ENCODE measurements around the gene ZNF511.
A peak's percentile ranks its signal among the peaks of the same experiment; 100 is the strongest.

ZNF511 gene

GRCh38 chr10:133295426-133296320, 13.0 kb upstream of the ZNF511 start:
- Histone ChIP-seq H3K9ac (ENCODE audit: low read length) (no peak overlapping the region), H3K9me3 (ENCODE audit: control insufficient read depth, insufficient read depth, low read depth, low read length) (no peaks in the 10 kb centered on the region), H3K27me3 (ENCODE audit: control insufficient read depth, insufficient read depth, low read length) (no peaks in the 10 kb centered on the region), H3K36me3 (ENCODE audit: control insufficient read depth, insufficient read depth, low read length) (peaks cover 87% of the 10 kb centered on the region), H3K4me3 (ENCODE audit: low read depth, low read length) (no peak overlapping the region), H3K4me1 (ENCODE audit: control insufficient read depth, insufficient read depth, low read length) (no peaks in the 10 kb centered on the region), H3K27ac (ENCODE audit: low read depth, low read length) (no peak overlapping the region)

DNA sequence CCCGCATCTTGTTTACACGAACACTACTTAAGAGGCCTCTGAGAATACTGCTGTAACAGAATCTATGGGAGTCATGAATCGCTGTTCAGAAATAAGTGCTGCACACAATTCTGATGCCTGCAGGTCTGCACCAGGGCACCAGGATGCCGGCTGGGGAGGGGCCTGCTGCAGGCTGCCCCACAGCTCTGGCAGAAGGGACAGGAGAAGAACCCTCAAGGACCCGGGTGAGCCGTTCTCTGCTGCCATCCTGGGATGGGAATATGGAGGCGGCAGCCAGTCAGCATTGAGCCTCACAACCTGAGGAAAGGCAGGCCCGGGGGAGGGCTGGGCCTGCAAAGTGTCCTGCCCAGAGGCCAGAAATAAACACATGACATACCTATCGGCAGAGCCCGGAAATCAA, 11.2 kb upstream of the ZNF511 start:
- no peak overlapping the region for H3K4me3 ChIP-seq (ENCODE audit: low read depth, low read length)
- H3K9ac ChIP-seq (ENCODE audit: low read length) = no peak overlapping the region
- H3K4me1 ChIP-seq (ENCODE audit: control insufficient read depth, insufficient read depth, low read length) = no peaks in the 10 kb centered on the region
- H3K27ac ChIP-seq (ENCODE audit: low read depth, low read length) = no peak overlapping the region
- no peaks in the 10 kb centered on the region for H3K9me3 ChIP-seq (ENCODE audit: control insufficient read depth, insufficient read depth, low read depth, low read length)
- H3K36me3 ChIP-seq (ENCODE audit: control insufficient read depth, insufficient read depth, low read length) = peaks cover 90% of the 10 kb centered on the region
- no peaks in the 10 kb centered on the region for H3K27me3 ChIP-seq (ENCODE audit: control insufficient read depth, insufficient read depth, low read length)

- Histone ChIP-seq H3K4me3 (ENCODE audit: low read depth, low read length) (no peak overlapping the region), H3K4me1 (ENCODE audit: control insufficient read depth, insufficient read depth, low read length) (no peaks in the 10 kb centered on the region), H3K9me3 (ENCODE audit: control insufficient read depth, insufficient read depth, low read depth, low read length) (no peaks in the 10 kb centered on the region), H3K27me3 (ENCODE audit: control insufficient read depth, insufficient read depth, low read length) (no peaks in the 10 kb centered on the region), H3K36me3 (ENCODE audit: control insufficient read depth, insufficient read depth, low read length) (peaks cover 84% of the 10 kb centered on the region), H3K9ac (ENCODE audit: low read length) (no peak overlapping the region), H3K27ac (ENCODE audit: low read depth, low read length) (no peak overlapping the region)
Observed at GRCh38 chr10:133298466-133298865, 10.2 kb upstream of the ZNF511 start.

DNA sequence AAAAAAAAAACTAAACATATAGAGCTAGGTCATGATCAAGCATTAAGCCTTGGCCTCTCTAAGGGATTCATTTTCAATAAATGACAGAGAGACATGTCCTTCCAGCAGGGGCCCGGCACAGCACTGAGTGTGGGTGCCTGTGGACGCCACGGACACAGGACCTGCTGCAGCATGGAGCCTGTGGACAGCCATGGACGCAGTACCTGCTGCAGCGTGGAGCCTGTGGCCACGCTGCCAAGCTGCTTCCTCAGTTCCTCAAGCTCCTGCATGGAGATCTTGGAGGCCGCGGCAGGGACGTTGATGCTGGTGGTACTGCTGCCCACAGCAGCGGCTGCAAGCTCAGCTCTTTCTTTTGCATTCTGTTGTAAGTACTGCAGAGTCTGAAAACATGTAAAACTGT, 9.5 kb upstream of the ZNF511 start:
- peaks cover 76% of the 10 kb centered on the region for H3K36me3 ChIP-seq (ENCODE audit: control insufficient read depth, insufficient read depth, low read length)

GRCh38 chr10:133299738-133300137, 9.0 kb upstream of the ZNF511 start:
- H3K4me3 ChIP-seq (ENCODE audit: low read depth, low read length) = no peak overlapping the region
- no peak overlapping the region for H3K27ac ChIP-seq (ENCODE audit: low read depth, low read length)
- peaks cover 71% of the 10 kb centered on the region for H3K36me3 ChIP-seq (ENCODE audit: control insufficient read depth, insufficient read depth, low read length)
- no peak overlapping the region for H3K9ac ChIP-seq (ENCODE audit: low read length)
- no peaks in the 10 kb centered on the region for H3K27me3 ChIP-seq (ENCODE audit: control insufficient read depth, insufficient read depth, low read length)
- H3K9me3 ChIP-seq (ENCODE audit: control insufficient read depth, insufficient read depth, low read depth, low read length) = no peaks in the 10 kb centered on the region
- H3K4me1 ChIP-seq (ENCODE audit: control insufficient read depth, insufficient read depth, low read length) = no peaks in the 10 kb centered on the region

More for the DNA sequence above, 9.5 kb upstream of the ZNF511 start:
- Histone ChIP-seq H3K4me3 (ENCODE audit: low read depth, low read length) (no peak overlapping the region), H3K27ac (ENCODE audit: low read depth, low read length) (no peak overlapping the region), H3K9me3 (ENCODE audit: control insufficient read depth, insufficient read depth, low read depth, low read length) (no peaks in the 10 kb centered on the region), H3K4me1 (ENCODE audit: control insufficient read depth, insufficient read depth, low read length) (no peaks in the 10 kb centered on the region), H3K9ac (ENCODE audit: low read length) (no peak overlapping the region), H3K27me3 (ENCODE audit: control insufficient read depth, insufficient read depth, low read length) (no peaks in the 10 kb centered on the region)

GRCh38 chr10:133302230-133302629, 6.5 kb upstream of the ZNF511 start:
- Histone ChIP-seq H3K4me1 (ENCODE audit: control insufficient read depth, insufficient read depth, low read length) (peaks cover 4% of the 10 kb centered on the region; the same call in 1 of the 2 replicates), H3K9me3 (ENCODE audit: control insufficient read depth, insufficient read depth, low read depth, low read length) (no peaks in the 10 kb centered on the region), H3K4me3 (ENCODE audit: low read depth, low read length) (no peak overlapping the region), H3K27me3 (ENCODE audit: control insufficient read depth, insufficient read depth, low read length) (no peaks in the 10 kb centered on the region), H3K9ac (ENCODE audit: low read length) (no peak overlapping the region), H3K36me3 (ENCODE audit: control insufficient read depth, insufficient read depth, low read length) (peaks cover 48% of the 10 kb centered on the region), H3K27ac (ENCODE audit: low read depth, low read length) (no peak overlapping the region)

- peaks cover 38% of the 10 kb centered on the region for H3K36me3 ChIP-seq (ENCODE audit: control insufficient read depth, insufficient read depth, low read length)
- no peak overlapping the region for H3K27ac ChIP-seq (ENCODE audit: low read depth, low read length)
- no peak overlapping the region for H3K4me3 ChIP-seq (ENCODE audit: low read depth, low read length)
- no peaks in the 10 kb centered on the region for H3K27me3 ChIP-seq (ENCODE audit: control insufficient read depth, insufficient read depth, low read length)
- no peaks in the 10 kb centered on the region for H3K9me3 ChIP-seq (ENCODE audit: control insufficient read depth, insufficient read depth, low read depth, low read length)
- peaks cover 11% of the 10 kb centered on the region for H3K4me1 ChIP-seq (ENCODE audit: control insufficient read depth, insufficient read depth, low read length)
- no peak overlapping the region for H3K9ac ChIP-seq (ENCODE audit: low read length)
Observed at GRCh38 chr10:133303206-133303605, 5.5 kb upstream of the ZNF511 start.

DNA sequence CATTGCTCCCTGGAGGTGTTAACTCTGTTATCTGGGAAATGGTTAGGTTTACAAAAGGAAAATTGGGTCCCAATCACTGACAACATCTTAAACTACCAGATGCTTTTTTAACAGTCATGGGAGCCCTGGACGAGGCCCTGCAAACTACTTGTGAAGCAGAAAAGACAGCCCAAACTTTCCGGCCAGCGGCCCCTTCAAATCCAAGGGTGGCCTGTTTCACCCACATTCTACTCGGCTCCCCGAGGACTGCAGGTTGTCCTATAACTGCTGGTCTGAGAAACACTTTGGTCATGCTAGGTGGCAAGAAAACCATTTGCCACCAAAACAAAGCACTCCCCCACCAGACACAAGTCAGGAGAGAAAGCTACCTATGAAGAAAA, 2.6 kb upstream of the ZNF511 start:
- Histone ChIP-seq H3K9ac (ENCODE audit: low read length) (no peak overlapping the region), H3K4me3 (ENCODE audit: low read depth, low read length) (no peak overlapping the region), H3K4me1 (ENCODE audit: control insufficient read depth, insufficient read depth, low read length) (peaks cover 16% of the 10 kb centered on the region), H3K36me3 (ENCODE audit: control insufficient read depth, insufficient read depth, low read length) (peaks cover 24% of the 10 kb centered on the region), H3K27ac (ENCODE audit: low read depth, low read length) (no peak overlapping the region), H3K27me3 (ENCODE audit: control insufficient read depth, insufficient read depth, low read length) (no peaks in the 10 kb centered on the region), H3K9me3 (ENCODE audit: control insufficient read depth, insufficient read depth, low read depth, low read length) (no peaks in the 10 kb centered on the region)

DNA sequence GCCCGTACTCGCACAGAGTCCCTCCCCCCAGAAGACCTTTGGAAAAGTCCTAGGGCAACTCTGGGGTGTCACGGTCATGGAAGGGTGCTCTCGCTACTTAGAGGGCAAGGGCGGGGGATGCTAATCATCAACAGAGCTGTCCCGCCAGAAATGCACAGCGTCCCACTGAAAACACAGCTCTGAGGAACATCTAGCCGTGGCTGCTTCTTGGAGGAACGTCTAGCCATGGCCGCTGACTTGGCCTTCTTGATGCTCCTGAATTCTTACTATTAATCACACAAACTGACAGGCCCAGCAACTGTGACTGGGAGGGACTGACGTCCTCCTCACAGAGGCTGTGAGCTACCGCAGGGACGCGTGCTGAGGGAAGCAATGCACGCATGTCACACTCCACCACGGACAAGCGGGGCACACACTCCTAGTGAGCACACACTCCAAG, 1.8 kb upstream of the ZNF511 start:
- H3K4me1 ChIP-seq (ENCODE audit: control insufficient read depth, insufficient read depth, low read length) = peaks cover 16% of the 10 kb centered on the region
- H3K36me3 ChIP-seq (ENCODE audit: control insufficient read depth, insufficient read depth, low read length) = peaks cover 29% of the 10 kb centered on the region
- H3K9ac ChIP-seq (ENCODE audit: low read length) = no peak overlapping the region
- H3K27me3 ChIP-seq (ENCODE audit: control insufficient read depth, insufficient read depth, low read length) = no peaks in the 10 kb centered on the region
- H3K9me3 ChIP-seq (ENCODE audit: control insufficient read depth, insufficient read depth, low read depth, low read length) = no peaks in the 10 kb centered on the region
- no peak overlapping the region for H3K27ac ChIP-seq (ENCODE audit: low read depth, low read length)
- H3K4me3 ChIP-seq (ENCODE audit: low read depth, low read length) = no peak overlapping the region

DNA sequence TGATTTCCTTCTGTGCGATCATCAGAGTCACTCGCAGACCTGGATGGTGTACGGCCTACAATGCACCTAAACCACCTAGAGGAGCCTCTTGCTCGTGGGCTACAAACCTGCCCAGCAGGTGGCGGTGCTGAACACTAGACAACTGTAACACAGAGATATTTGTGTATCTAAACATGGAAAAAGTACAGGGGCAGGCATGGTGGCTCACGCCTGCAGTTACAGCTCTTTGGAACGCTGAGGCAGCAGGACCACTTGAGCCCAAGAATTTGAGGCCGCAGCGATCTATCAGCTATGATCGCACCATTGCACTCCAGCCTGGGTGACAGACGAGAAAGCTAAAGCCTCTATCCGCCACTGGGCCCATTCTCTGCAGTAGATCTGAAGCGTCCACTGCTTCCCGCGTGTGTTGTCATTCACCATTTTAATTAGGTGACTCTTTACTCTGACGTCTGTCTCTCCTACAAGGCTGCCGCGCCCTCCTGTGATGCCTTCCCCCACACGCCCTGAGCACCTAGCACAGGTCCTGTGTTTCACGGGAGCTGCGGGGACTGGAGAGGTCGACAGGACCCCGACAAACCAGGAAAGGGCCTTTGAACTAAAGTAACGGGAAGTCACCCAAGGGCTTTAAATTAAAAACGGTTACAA, 816 bp upstream of the ZNF511 start:
- Histone ChIP-seq H3K27me3 (ENCODE audit: control insufficient read depth, insufficient read depth, low read length) (no peaks in the 10 kb centered on the region), H3K4me1 (ENCODE audit: control insufficient read depth, insufficient read depth, low read length) (peaks cover 16% of the 10 kb centered on the region), H3K9me3 (ENCODE audit: control insufficient read depth, insufficient read depth, low read depth, low read length) (no peaks in the 10 kb centered on the region), H3K4me3 (ENCODE audit: low read depth, low read length) (peak overlapping the region; percentile 73), H3K9ac (ENCODE audit: low read length) (peak overlapping the region; percentile 95), H3K36me3 (ENCODE audit: control insufficient read depth, insufficient read depth, low read length) (peaks cover 29% of the 10 kb centered on the region), H3K27ac (ENCODE audit: low read depth, low read length) (peak overlapping the region; percentile 97; the same call in 1 of the 2 replicates)

- H3K4me3 ChIP-seq (ENCODE audit: low read depth, low read length) = peak overlapping the region; percentile 73
- H3K36me3 ChIP-seq (ENCODE audit: control insufficient read depth, insufficient read depth, low read length) = peaks cover 31% of the 10 kb centered on the region
- peak overlapping the region; percentile 95 for H3K9ac ChIP-seq (ENCODE audit: low read length)
- H3K4me1 ChIP-seq (ENCODE audit: control insufficient read depth, insufficient read depth, low read length) = peaks cover 16% of the 10 kb centered on the region
- no peaks in the 10 kb centered on the region for H3K27me3 ChIP-seq (ENCODE audit: control insufficient read depth, insufficient read depth, low read length)
- no peaks in the 10 kb centered on the region for H3K9me3 ChIP-seq (ENCODE audit: control insufficient read depth, insufficient read depth, low read depth, low read length)
- H3K27ac ChIP-seq (ENCODE audit: low read depth, low read length) = peak overlapping the region; percentile 97
Observed at GRCh38 chr10:133309100-133309719, 496 bp downstream of the ZNF511 start.

All from HUES6 (cell line).